Gastroesophageal sphincter (tissue), 4 donors: Measurements from ENCODE around the gene VPS45. TPM values are rescaled to one million over a fixed set of nuclear protein-coding genes. Genes with fewer than 3 reads are reported as not detected.
A peak's percentile ranks its signal among the peaks of the same experiment; 100 is the strongest.

Experiments used
- ATAC-seq: fragments of 150-250 bp; one replicate; pipeline ENCODE4 v1.9.1; 2016; ENCODE audit warnings: mild to moderate bottlenecking, moderate library complexity
- H3K27ac ChIP-seq, 4 donors: fragments of 200-600 bp; sonication (generic) in 3 of 4; 1 replicate in 3 of 4; 2 replicates in 1 of 4; pipeline ENCODE4 v1.5.1; 2016 to 2019
- H3K27me3 ChIP-seq: fragments of 200-600 bp; sonication (generic); one replicate; pipeline ENCODE4 v1.5.1; 2019
- H3K36me3 ChIP-seq, 2 donors: fragments of 200-600 bp; sonication (generic); one replicate each; pipeline ENCODE4 v1.5.1; 2019; ENCODE audit warnings: control low read depth in 1 of 2
- H3K4me1 ChIP-seq, 3 donors: fragments of 200-600 bp; sonication (generic); 1 replicate in 2 of 3; 2 replicates in 1 of 3; pipeline ENCODE4 v1.5.1; 2016 to 2019; ENCODE audit warnings: control low read depth in 2 of 3
- H3K4me3 ChIP-seq, 2 donors: fragments of 200-600 bp; sonication (generic); one replicate each; pipeline ENCODE4 v1.5.1; 2019; ENCODE audit warnings: mild to moderate bottlenecking in 1 of 2, moderate library complexity in 1 of 2
- H3K9me3 ChIP-seq, 3 donors: fragments of 200-600 bp; sonication (generic); one replicate each; pipeline ENCODE4 v1.5.1; 2017 to 2019; ENCODE audit warnings: control low read depth in 2 of 3
- EP300 ChIP-seq: sonication (generic); formaldehyde crosslinking; IDR thresholded peaks from one replicate; pipeline ENCODE4 v1.6.1; 2017; ENCODE audit warnings: antibody characterized with exemption, mild to moderate bottlenecking
- POLR2A ChIP-seq, 2 donors: fragments of 450-650 bp; IDR thresholded peaks; one replicate each; pipeline ENCODE4 v1.6.1; 2017; ENCODE audit warnings: antibody characterized with exemption in 2 of 2, mild to moderate bottlenecking in 2 of 2, moderate library complexity in 1 of 2
- POLR2AphosphoS5 ChIP-seq: sonication (generic); formaldehyde crosslinking; IDR thresholded peaks from one replicate; pipeline ENCODE4 v1.6.1; 2017; ENCODE audit warnings: antibody characterized with exemption
- WGBS, 2 donors: methylation state at CpG; one replicate each; pipeline ENCODE4 v1.1.5; 2018; ENCODE audit warnings: low coverage in 1 of 2; 5-methylcytosine and 5-hydroxymethylcytosine counted together
- total RNA-seq, 4 donors: library from RNA; depleted of rRNA; stranded (reverse); fragments of >200 nt; gene quantifications; one replicate each; pipeline ENCODE4 v1.1.0, GENCODE V29; 2016
- TF ChIP-seq, protein P1 (sequence below), 4 experiments: fragments of 200-600 bp in 2 of 4; fragments of 450-650 bp in 2 of 4; sonication (generic) in 1 of 4; IDR thresholded peaks; one replicate each; pipeline ENCODE4 v1.5.1; 2017 to 2019; ENCODE audit warnings: antibody characterized with exemption in 4 of 4, mild to moderate bottlenecking in 2 of 4, moderate library complexity in 2 of 4

VPS45 gene
- total RNA-seq, 4 donors from 2014 or later = 44.7 to 75.8 (median 50.4) TPM

DNA sequence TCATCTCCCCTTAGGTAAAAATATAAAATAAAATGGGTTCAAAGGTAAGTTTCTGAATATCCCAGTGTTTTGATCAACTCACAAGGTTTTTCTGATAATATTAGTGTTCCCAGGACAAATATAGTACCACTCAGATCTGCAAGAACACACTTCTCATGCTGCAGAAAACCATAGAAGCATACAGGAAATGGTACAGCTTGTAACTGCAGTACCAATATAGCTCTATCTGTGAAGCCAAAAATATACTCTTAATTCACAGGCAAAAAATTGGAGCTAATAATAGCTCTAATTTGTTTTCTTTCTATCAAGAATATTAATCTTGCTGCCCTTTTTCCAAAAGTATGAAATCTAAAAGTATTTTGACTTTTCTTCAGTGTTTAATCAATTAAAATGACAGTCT lies 13.2 kb downstream of the VPS45 start:
- peak overlapping the region in 1 of 4 donors; percentile 1 for H3K27ac ChIP-seq
- no peaks in the 10 kb centered on the region for H3K4me1 ChIP-seq
- no peak for ATAC-seq
- H3K4me3 ChIP-seq = no peak overlapping the region
- peaks cover 7 to 98% of the 10 kb centered on the region in 2 donors for H3K36me3 ChIP-seq
- no peak for TF ChIP-seq EP300
- TF ChIP-seq, protein P1, sequence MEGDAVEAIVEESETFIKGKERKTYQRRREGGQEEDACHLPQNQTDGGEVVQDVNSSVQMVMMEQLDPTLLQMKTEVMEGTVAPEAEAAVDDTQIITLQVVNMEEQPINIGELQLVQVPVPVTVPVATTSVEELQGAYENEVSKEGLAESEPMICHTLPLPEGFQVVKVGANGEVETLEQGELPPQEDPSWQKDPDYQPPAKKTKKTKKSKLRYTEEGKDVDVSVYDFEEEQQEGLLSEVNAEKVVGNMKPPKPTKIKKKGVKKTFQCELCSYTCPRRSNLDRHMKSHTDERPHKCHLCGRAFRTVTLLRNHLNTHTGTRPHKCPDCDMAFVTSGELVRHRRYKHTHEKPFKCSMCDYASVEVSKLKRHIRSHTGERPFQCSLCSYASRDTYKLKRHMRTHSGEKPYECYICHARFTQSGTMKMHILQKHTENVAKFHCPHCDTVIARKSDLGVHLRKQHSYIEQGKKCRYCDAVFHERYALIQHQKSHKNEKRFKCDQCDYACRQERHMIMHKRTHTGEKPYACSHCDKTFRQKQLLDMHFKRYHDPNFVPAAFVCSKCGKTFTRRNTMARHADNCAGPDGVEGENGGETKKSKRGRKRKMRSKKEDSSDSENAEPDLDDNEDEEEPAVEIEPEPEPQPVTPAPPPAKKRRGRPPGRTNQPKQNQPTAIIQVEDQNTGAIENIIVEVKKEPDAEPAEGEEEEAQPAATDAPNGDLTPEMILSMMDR (IDR thresholded peaks at IDR 0.05) = no peak
- H3K27me3 ChIP-seq = no peaks in the 10 kb centered on the region
- H3K9me3 ChIP-seq = no peaks in the 10 kb centered on the region

DNA sequence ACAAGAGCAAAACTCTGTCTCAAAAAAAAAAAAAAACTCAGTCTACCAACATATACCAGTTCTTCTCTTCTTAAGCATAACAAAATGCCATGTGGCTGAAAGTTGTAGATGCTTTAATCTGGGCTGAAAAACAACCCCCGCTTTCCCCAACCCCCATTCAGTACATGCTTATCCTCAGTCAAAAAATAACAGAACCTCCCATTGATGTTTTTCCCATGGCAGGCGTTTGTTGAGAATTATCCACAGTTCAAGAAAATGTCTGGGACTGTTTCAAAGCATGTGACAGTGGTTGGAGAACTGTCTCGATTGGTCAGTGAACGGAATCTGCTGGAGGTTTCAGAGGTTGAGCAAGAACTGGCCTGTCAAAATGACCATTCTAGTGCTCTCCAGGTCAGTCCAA lies 14.9 kb downstream of the VPS45 start:
- H3K27me3 ChIP-seq = no peaks in the 10 kb centered on the region
- TF ChIP-seq, protein P1 (IDR thresholded peaks at IDR 0.05) = no peak
- TF ChIP-seq POLR2A (IDR thresholded peaks at IDR 0.05) = no peak
- TF ChIP-seq EP300 = no peak
- no peak for TF ChIP-seq POLR2AphosphoS5
- H3K27ac ChIP-seq = no peak overlapping the region
- ATAC-seq = no peak
- peaks cover 3 to 89% of the 10 kb centered on the region in 2 donors for H3K36me3 ChIP-seq
- H3K4me3 ChIP-seq = no peak overlapping the region
- H3K9me3 ChIP-seq = no peaks in the 10 kb centered on the region
- H3K4me1 ChIP-seq = peaks cover 0 to 7% (median 0%) of the 10 kb centered on the region in 3 donors
- 69 to 80% methylated on average over 3 to 4 of the region's 4 CpGs for WGBS, 2 donors

DNA sequence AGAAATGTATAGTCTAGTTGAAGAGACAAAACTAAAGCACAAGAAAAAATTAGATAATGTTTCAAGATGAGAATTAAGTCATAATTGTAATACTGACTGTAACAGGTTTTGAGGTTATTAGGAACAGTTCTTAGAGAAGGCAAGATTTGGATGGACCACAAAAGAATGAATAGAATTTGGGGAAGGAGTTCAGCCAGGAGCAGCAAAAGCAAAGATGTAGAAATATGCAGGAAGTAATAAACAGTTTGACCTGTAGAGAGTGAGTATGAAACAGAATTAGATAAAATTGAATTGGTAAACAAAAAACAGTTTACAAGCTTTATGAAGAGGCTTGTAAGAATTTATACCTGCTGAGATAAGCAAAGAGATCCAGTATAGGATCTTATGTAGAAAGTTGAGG lies 16.3 kb downstream of the VPS45 start:
- peaks cover 0 to 89% of the 10 kb centered on the region in 2 donors for H3K36me3 ChIP-seq

DNA sequence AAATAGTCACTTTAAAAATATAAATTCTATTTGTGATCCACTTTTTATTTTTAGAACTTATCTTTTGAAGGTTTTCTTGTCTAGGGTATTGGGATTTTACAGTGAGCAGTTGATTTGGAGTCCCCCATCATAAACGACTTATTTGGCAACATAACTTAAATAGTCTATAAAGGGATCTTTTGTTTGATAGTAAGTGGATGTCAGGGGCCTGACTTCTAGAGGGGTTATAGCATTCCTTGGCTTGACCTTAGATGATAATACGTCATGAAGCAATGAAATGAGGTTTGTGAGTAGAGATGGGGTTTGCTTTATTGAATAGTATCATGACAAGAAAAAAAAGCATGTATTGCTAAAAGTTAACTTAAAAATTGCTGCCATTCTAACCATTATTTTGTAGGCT lies 17.8 kb downstream of the VPS45 start:
- 48 to 56% methylated on average over 2 of the region's 2 CpGs for WGBS, 2 donors
- H3K27ac ChIP-seq = no peak overlapping the region
- H3K9me3 ChIP-seq = no peaks in the 10 kb centered on the region
- no peak for ATAC-seq
- H3K4me1 ChIP-seq = peaks cover 0 to 10% (median 0%) of the 10 kb centered on the region in 3 donors
- peaks cover 0 to 84% of the 10 kb centered on the region in 2 donors for H3K36me3 ChIP-seq
- TF ChIP-seq EP300 (no peak), POLR2AphosphoS5 (no peak), POLR2A (IDR thresholded peaks at IDR 0.05) (no peak)
- TF ChIP-seq, protein P1 (IDR thresholded peaks at IDR 0.05) = no peak
- H3K27me3 ChIP-seq = no peaks in the 10 kb centered on the region
- no peak overlapping the region for H3K4me3 ChIP-seq

More for the DNA sequence above, 16.3 kb downstream of the VPS45 start:
- ATAC-seq = no peak
- H3K9me3 ChIP-seq = no peaks in the 10 kb centered on the region
- peak overlapping the region in 3 of 4 donors; percentile 33 to 50 (median 39) for H3K27ac ChIP-seq
- TF ChIP-seq, protein P1 (IDR thresholded peaks at IDR 0.05) = no peak
- TF ChIP-seq EP300 (no peak), POLR2AphosphoS5 (no peak), POLR2A (IDR thresholded peaks at IDR 0.05) (no peak)
- H3K27me3 ChIP-seq = no peaks in the 10 kb centered on the region
- H3K4me3 ChIP-seq = no peak overlapping the region
- H3K4me1 ChIP-seq = peaks cover 0 to 10% (median 0%) of the 10 kb centered on the region in 3 donors

DNA sequence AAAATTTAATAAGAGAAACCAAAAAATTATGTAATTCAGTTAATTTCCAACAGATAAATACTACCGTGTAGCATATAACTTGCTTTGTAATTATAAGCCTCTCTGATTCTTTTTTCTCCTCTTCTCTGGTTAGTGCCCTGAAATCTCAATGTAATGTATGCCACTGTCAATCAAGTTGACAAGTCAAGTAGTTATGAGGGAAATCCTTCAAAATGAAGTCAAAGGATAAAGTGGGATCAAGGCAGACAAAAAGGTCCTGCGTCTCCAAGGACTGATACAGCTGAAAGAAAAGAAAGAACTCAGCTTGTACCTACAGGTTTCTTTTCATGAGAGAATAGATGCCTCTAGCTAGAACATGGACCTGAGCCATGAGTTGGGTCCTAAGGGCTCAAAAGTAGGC lies 19.8 kb downstream of the VPS45 start:
- Histone ChIP-seq H3K9me3 (no peaks in the 10 kb centered on the region), H3K36me3 (peaks cover 0 to 85% of the 10 kb centered on the region in 2 donors), H3K27me3 (no peaks in the 10 kb centered on the region), H3K27ac (no peak overlapping the region), H3K4me1 (peaks cover 0 to 10% (median 0%) of the 10 kb centered on the region in 3 donors), H3K4me3 (no peak overlapping the region)
- ATAC-seq = no peak
- TF ChIP-seq POLR2A (IDR thresholded peaks at IDR 0.05) (no peak), EP300 (no peak), POLR2AphosphoS5 (no peak)
- TF ChIP-seq, protein P1 (IDR thresholded peaks at IDR 0.05) = no peak
- WGBS, 2 donors = 82 to 83% methylated on average over 2 of the region's 2 CpGs
